SIG-M5 treated with dmso at 0.1 percent for 504 hours (cell line): ENCODE data around the gene SDE2.
A peak's percentile ranks its signal among the peaks of the same experiment; 100 is the strongest.

Source experiments
- DNase-seq: peaks from one replicate; lab custom pipeline; 2025; ENCODE audit not compliant: unreplicated experiment; lab: John Stamatoyannopoulos, UW

The SDE2 gene

GRCh38 chr1:225999227-225999911, at the start of gene SDE2:
TSS of gene SDE2 (minus strand) at chr1:225999343. CDS start at chr1:225999312, 31 bp downstream.
- peak; percentile 99 for DNase-seq

- DNase-seq, result no peak
These were observed 49.7 kb upstream of the SDE2 start for GRCh38 chr1:226048886-226049285.

- no peak for DNase-seq
These were observed 48.4 kb upstream of the SDE2 start for GRCh38 chr1:226047495-226047894.

- DNase-seq, result no peak
These were observed 47.1 kb upstream of the SDE2 start for GRCh38 chr1:226046240-226046639.

GRCh38 chr1:226044514-226045101, 45.5 kb upstream of the SDE2 start:
- no peak for DNase-seq

- DNase-seq, result no peak
These were observed 42.3 kb upstream of the SDE2 start for GRCh38 chr1:226041419-226041818.

GRCh38 chr1:226038661-226039060, 39.5 kb upstream of the SDE2 start:
- no peak for DNase-seq

GRCh38 chr1:226035915-226036314, 36.8 kb upstream of the SDE2 start:
- DNase-seq, result no peak

GRCh38 chr1:226034482-226034881, 35.3 kb upstream of the SDE2 start:
- DNase-seq, result peak; percentile 99

- no peak for DNase-seq
These were observed 34.8 kb upstream of the SDE2 start for GRCh38 chr1:226033991-226034390.

- DNase-seq, result peak; percentile 64
These were observed 34.4 kb upstream of the SDE2 start for GRCh38 chr1:226033582-226033981.

- DNase-seq, result no peak
These were observed 30.6 kb upstream of the SDE2 start for GRCh38 chr1:226029568-226030225.

GRCh38 chr1:226029093-226029496, 30.0 kb upstream of the SDE2 start:
- DNase-seq, result peak; percentile 88

GRCh38 chr1:226027538-226028217, 28.5 kb upstream of the SDE2 start:
- no peak for DNase-seq

GRCh38 chr1:226026833-226027232, 27.7 kb upstream of the SDE2 start:
- no peak for DNase-seq

- DNase-seq, result no peak
These were observed 24.6 kb upstream of the SDE2 start for GRCh38 chr1:226023735-226024134.

GRCh38 chr1:226021801-226022200, 22.7 kb upstream of the SDE2 start:
- no peak for DNase-seq

GRCh38 chr1:226021401-226021800, 22.3 kb upstream of the SDE2 start:
- DNase-seq, result no peak

- no peak for DNase-seq
These were observed 20.4 kb upstream of the SDE2 start for GRCh38 chr1:226019572-226019971.

- DNase-seq, result no peak
These were observed 17.9 kb upstream of the SDE2 start for GRCh38 chr1:226017070-226017469.

- no peak for DNase-seq
These were observed 10.5 kb upstream of the SDE2 start for GRCh38 chr1:226009650-226010044.
